Measurements from ENCODE around the gene ZMYND8. TPM values are rescaled to one million over a fixed set of nuclear protein-coding genes. Genes with fewer than 3 reads are reported as not detected.

Gene ZMYND8
- total RNA-seq, 1 donor from 2014 or later: 13.6 TPM

- H3K4me3 ChIP-seq (ENCODE audit: low read length in 3 of 3): peak overlapping the region in 2 of 3 donors; percentile 28 to 50
- H3K27ac ChIP-seq (ENCODE audit: low read depth, low read length): peak overlapping the region; percentile 96
- H3K9ac ChIP-seq (ENCODE audit: low read depth in 1 of 3, low read length in 3 of 3): peak overlapping the region in 2 of 3 donors; percentile 14 to 24
- H3K27me3 ChIP-seq (ENCODE audit: control insufficient read depth in 3 of 3, insufficient read depth in 3 of 3, low read length in 3 of 3): no peaks in the 10 kb centered on the region
- H3K4me1 ChIP-seq (ENCODE audit: control insufficient read depth in 3 of 3, insufficient read depth in 3 of 3, low read length in 3 of 3): peaks cover 85 to 96% (median 93%) of the 10 kb centered on the region in 3 donors
- no peaks in the 10 kb centered on the region for H3K9me3 ChIP-seq (ENCODE audit: control insufficient read depth in 3 of 3, low read length in 3 of 3)
- H3K36me3 ChIP-seq (ENCODE audit: control insufficient read depth in 3 of 3, insufficient read depth in 3 of 3, low read length in 3 of 3): no peaks in the 10 kb centered on the region
Measured at GRCh38 chr20:47354464-47354713, 2.1 kb downstream of the ZMYND8 start.

- H3K9me3 ChIP-seq (ENCODE audit: control insufficient read depth in 3 of 3, low read length in 3 of 3): no peaks in the 10 kb centered on the region
- no peaks in the 10 kb centered on the region for H3K27me3 ChIP-seq (ENCODE audit: control insufficient read depth in 3 of 3, insufficient read depth in 3 of 3, low read length in 3 of 3)
- H3K9ac ChIP-seq (ENCODE audit: low read depth in 1 of 3, low read length in 3 of 3): peak overlapping the region; percentile 10 to 24 (median 14)
- peaks cover 85 to 96% (median 93%) of the 10 kb centered on the region in 3 donors for H3K4me1 ChIP-seq (ENCODE audit: control insufficient read depth in 3 of 3, insufficient read depth in 3 of 3, low read length in 3 of 3)
- no peaks in the 10 kb centered on the region for H3K36me3 ChIP-seq (ENCODE audit: control insufficient read depth in 3 of 3, insufficient read depth in 3 of 3, low read length in 3 of 3)
- H3K27ac ChIP-seq (ENCODE audit: low read depth, low read length): peak overlapping the region; percentile 96
- H3K4me3 ChIP-seq (ENCODE audit: low read length in 3 of 3): peak overlapping the region in 2 of 3 donors; percentile 28 to 50
Measured at GRCh38 chr20:47353692-47354463, 2.6 kb downstream of the ZMYND8 start.

- H3K27ac ChIP-seq (ENCODE audit: low read depth, low read length): peak overlapping the region; percentile 96
- no peaks in the 10 kb centered on the region for H3K36me3 ChIP-seq (ENCODE audit: control insufficient read depth in 3 of 3, insufficient read depth in 3 of 3, low read length in 3 of 3)
- H3K9me3 ChIP-seq (ENCODE audit: control insufficient read depth in 3 of 3, low read length in 3 of 3): no peaks in the 10 kb centered on the region
- H3K4me3 ChIP-seq (ENCODE audit: low read length in 3 of 3): peak overlapping the region in 2 of 3 donors; percentile 52 to 62
- H3K9ac ChIP-seq (ENCODE audit: low read depth in 1 of 3, low read length in 3 of 3): peak overlapping the region; percentile 62 to 79 (median 79)
- H3K4me1 ChIP-seq (ENCODE audit: control insufficient read depth in 3 of 3, insufficient read depth in 3 of 3, low read length in 3 of 3): peaks cover 85 to 96% (median 93%) of the 10 kb centered on the region in 3 donors
- no peaks in the 10 kb centered on the region for H3K27me3 ChIP-seq (ENCODE audit: control insufficient read depth in 3 of 3, insufficient read depth in 3 of 3, low read length in 3 of 3)
Measured at GRCh38 chr20:47353239-47353691, 3.2 kb downstream of the ZMYND8 start.

- Histone ChIP-seq H3K36me3 (ENCODE audit: control insufficient read depth in 3 of 3, insufficient read depth in 3 of 3, low read length in 3 of 3) (no peaks in the 10 kb centered on the region), H3K9ac (ENCODE audit: low read depth in 1 of 3, low read length in 3 of 3) (peak overlapping the region; percentile 62 to 79 (median 79)), H3K27me3 (ENCODE audit: control insufficient read depth in 3 of 3, insufficient read depth in 3 of 3, low read length in 3 of 3) (no peaks in the 10 kb centered on the region), H3K4me3 (ENCODE audit: low read length in 3 of 3) (peak overlapping the region; percentile 52 to 62 (median 54)), H3K27ac (ENCODE audit: low read depth, low read length) (peak overlapping the region; percentile 96), H3K4me1 (ENCODE audit: control insufficient read depth in 3 of 3, insufficient read depth in 3 of 3, low read length in 3 of 3) (peaks cover 85 to 96% (median 93%) of the 10 kb centered on the region in 3 donors), H3K9me3 (ENCODE audit: control insufficient read depth in 3 of 3, low read length in 3 of 3) (no peaks in the 10 kb centered on the region)
Measured at GRCh38 chr20:47352332-47353238, 3.9 kb downstream of the ZMYND8 start.

GRCh38 chr20:47351643-47352331 is 4.7 kb downstream of the ZMYND8 start:
- Histone ChIP-seq H3K9me3 (ENCODE audit: control insufficient read depth in 3 of 3, low read length in 3 of 3) (no peaks in the 10 kb centered on the region), H3K27me3 (ENCODE audit: control insufficient read depth in 3 of 3, insufficient read depth in 3 of 3, low read length in 3 of 3) (no peaks in the 10 kb centered on the region), H3K9ac (ENCODE audit: low read depth in 1 of 3, low read length in 3 of 3) (peak overlapping the region; percentile 62 to 79 (median 79)), H3K4me3 (ENCODE audit: low read length in 3 of 3) (peak overlapping the region; percentile 52 to 62 (median 54)), H3K36me3 (ENCODE audit: control insufficient read depth in 3 of 3, insufficient read depth in 3 of 3, low read length in 3 of 3) (peaks cover 0 to 3% (median 0%) of the 10 kb centered on the region in 3 donors), H3K27ac (ENCODE audit: low read depth, low read length) (peak overlapping the region; percentile 96), H3K4me1 (ENCODE audit: control insufficient read depth in 3 of 3, insufficient read depth in 3 of 3, low read length in 3 of 3) (peaks cover 83 to 93% (median 90%) of the 10 kb centered on the region in 3 donors)

- Histone ChIP-seq H3K27ac (ENCODE audit: low read depth, low read length) (peak overlapping the region; percentile 96), H3K9ac (ENCODE audit: low read depth in 1 of 3, low read length in 3 of 3) (peak overlapping the region; percentile 22 to 79 (median 62)), H3K36me3 (ENCODE audit: control insufficient read depth in 3 of 3, insufficient read depth in 3 of 3, low read length in 3 of 3) (peaks cover 0 to 5% (median 3%) of the 10 kb centered on the region in 3 donors), H3K9me3 (ENCODE audit: control insufficient read depth in 3 of 3, low read length in 3 of 3) (no peaks in the 10 kb centered on the region), H3K27me3 (ENCODE audit: control insufficient read depth in 3 of 3, insufficient read depth in 3 of 3, low read length in 3 of 3) (no peaks in the 10 kb centered on the region), H3K4me1 (ENCODE audit: control insufficient read depth in 3 of 3, insufficient read depth in 3 of 3, low read length in 3 of 3) (peaks cover 76 to 86% (median 83%) of the 10 kb centered on the region in 3 donors), H3K4me3 (ENCODE audit: low read length in 3 of 3) (peak overlapping the region; percentile 52 to 62 (median 54))
Measured at GRCh38 chr20:47350691-47351545, 5.6 kb downstream of the ZMYND8 start.

- H3K4me3 ChIP-seq (ENCODE audit: low read length in 3 of 3): peak overlapping the region; percentile 1 to 62 (median 44)
- H3K4me1 ChIP-seq (ENCODE audit: control insufficient read depth in 3 of 3, insufficient read depth in 3 of 3, low read length in 3 of 3): peaks cover 71 to 79% (median 77%) of the 10 kb centered on the region in 3 donors
Measured at GRCh38 chr20:47350181-47350550, 6.3 kb downstream of the ZMYND8 start.

GRCh38 chr20:47349365-47350180 is 6.9 kb downstream of the ZMYND8 start:
- Histone ChIP-seq H3K9ac (ENCODE audit: low read depth in 1 of 3, low read length in 3 of 3) (peak overlapping the region in 2 of 3 donors; percentile 24 to 79), H3K27me3 (ENCODE audit: control insufficient read depth in 3 of 3, insufficient read depth in 3 of 3, low read length in 3 of 3) (no peaks in the 10 kb centered on the region), H3K9me3 (ENCODE audit: control insufficient read depth in 3 of 3, low read length in 3 of 3) (no peaks in the 10 kb centered on the region), H3K36me3 (ENCODE audit: control insufficient read depth in 3 of 3, insufficient read depth in 3 of 3, low read length in 3 of 3) (peaks cover 0 to 6% (median 3%) of the 10 kb centered on the region in 3 donors), H3K27ac (ENCODE audit: low read depth, low read length) (peak overlapping the region; percentile 71), H3K4me3 (ENCODE audit: low read length in 3 of 3) (peak overlapping the region; percentile 1 to 62 (median 44)), H3K4me1 (ENCODE audit: control insufficient read depth in 3 of 3, insufficient read depth in 3 of 3, low read length in 3 of 3) (peaks cover 65 to 73% (median 71%) of the 10 kb centered on the region in 3 donors)

More at GRCh38 chr20:47350181-47350550, 6.3 kb downstream of the ZMYND8 start:
- Histone ChIP-seq H3K36me3 (ENCODE audit: control insufficient read depth in 3 of 3, insufficient read depth in 3 of 3, low read length in 3 of 3) (peaks cover 0 to 5% (median 3%) of the 10 kb centered on the region in 3 donors), H3K27ac (ENCODE audit: low read depth, low read length) (peak overlapping the region; percentile 96), H3K27me3 (ENCODE audit: control insufficient read depth in 3 of 3, insufficient read depth in 3 of 3, low read length in 3 of 3) (no peaks in the 10 kb centered on the region), H3K9me3 (ENCODE audit: control insufficient read depth in 3 of 3, low read length in 3 of 3) (no peaks in the 10 kb centered on the region), H3K9ac (ENCODE audit: low read depth in 1 of 3, low read length in 3 of 3) (peak overlapping the region in 2 of 3 donors; percentile 45 to 79)

Data from skeletal muscle tissue (tissue), 4 donors.